ENCODE results near the gene ARHGEF38. TPM values are rescaled to one million over a fixed set of nuclear protein-coding genes. Genes with fewer than 3 reads are reported as not detected.
"Not testable (repeated sequence)": the region's sequence is repeated elsewhere in the genome, so short reads cannot be mapped to it uniquely, and the experiment has no call there.

The ARHGEF38 gene
- total RNA-seq, 1 donor from 2014 or later, result 0.10 TPM

GRCh38 chr4:105714071-105714521 lies 161.7 kb downstream of the ARHGEF38 start:
- no peak for DNase-seq

GRCh38 chr4:105714932-105715331 lies 162.5 kb downstream of the ARHGEF38 start:
- no peak for DNase-seq

- DNase-seq, result peak; percentile 25
These were observed 163.4 kb downstream of the ARHGEF38 start for GRCh38 chr4:105715692-105716278.

GRCh38 chr4:105719204-105719603 lies 166.8 kb downstream of the ARHGEF38 start:
- DNase-seq, result no peak

- DNase-seq, result no peak
These were observed 173.2 kb downstream of the ARHGEF38 start for GRCh38 chr4:105725623-105726022.

- not testable (repeated sequence) for DNase-seq
These were observed 177.5 kb downstream of the ARHGEF38 start for GRCh38 chr4:105729895-105730294.

Small RNAs within 50 kb of the gene (small RNA-seq; reads per million reads assigned to genes)
- gene ATP5F1EP1 (ENCODE audit: low replicate concordance), result not detected

Other genes with a start within 250 kb of the ARHGEF38 start
- gene PPA2, start 78.6 kb upstream of the ARHGEF38 start, total RNA-seq, result 76.3 TPM
- gene INTS12, start 156.1 kb downstream of the ARHGEF38 start, total RNA-seq, result 13.7 TPM
- 12.8 TPM for gene GSTCD, start 156.2 kb downstream of the ARHGEF38 start, total RNA-seq